ENCODE data around the gene APOBEC3H.
A peak's percentile ranks its signal among the peaks of the same experiment; 100 is the strongest.
"Not testable (repeated sequence)": the region's sequence is repeated elsewhere in the genome, so short reads cannot be mapped to it uniquely, and the experiment has no call there.

Gene APOBEC3H

GRCh38 chr22:39076155-39077025, 20.7 kb upstream of the APOBEC3H start:
- peaks cover 16 to 28% of the 10 kb centered on the region in 2 donors for H3K36me3 Mint-ChIP-seq
- not testable (repeated sequence) for DNase-seq; ATAC-seq (replicated peaks); H3K9me3 Mint-ChIP-seq; H3K27me3 Mint-ChIP-seq
- H3K27ac Mint-ChIP-seq = peak overlapping the region; percentile 96
- peak overlapping the region; percentile 93 to 95 for H3K4me3 Mint-ChIP-seq
- H3K4me1 Mint-ChIP-seq = peaks cover 34 to 78% of the 10 kb centered on the region in 2 donors

GRCh38 chr22:39077026-39077840, 19.8 kb upstream of the APOBEC3H start, which contains the start of gene APOBEC3G:
APOBEC3G (plus strand) TSS chr22:39077275; CDS start chr22:39077362, 87 bp downstream.
- peaks cover 39 to 87% of the 10 kb centered on the region in 2 donors for H3K4me1 Mint-ChIP-seq
- DNase-seq = peak; percentile 57
- H3K36me3 Mint-ChIP-seq = peaks cover 24 to 36% of the 10 kb centered on the region in 2 donors
- ATAC-seq (replicated peaks) = peak; percentile 84 to 86
- H3K27ac Mint-ChIP-seq = peak within 1 kb of the TSS; percentile 96
- peak within 1 kb of the TSS; percentile 93 to 95 for H3K4me3 Mint-ChIP-seq
- H3K9me3 Mint-ChIP-seq, H3K27me3 Mint-ChIP-seq: not testable (repeated sequence)

GRCh38 chr22:39077912-39078311, 19.1 kb upstream of the APOBEC3H start:
- not testable (repeated sequence) for H3K27me3 Mint-ChIP-seq; DNase-seq; H3K9me3 Mint-ChIP-seq; ATAC-seq (replicated peaks)
- Mint-ChIP-seq H3K4me3 (peak overlapping the region; percentile 93 to 95), H3K36me3 (peaks cover 29 to 41% of the 10 kb centered on the region in 2 donors), H3K4me1 (peaks cover 35 to 87% of the 10 kb centered on the region in 2 donors), H3K27ac (peak overlapping the region; percentile 96)

GRCh38 chr22:39078329-39078728, 18.7 kb upstream of the APOBEC3H start:
- Mint-ChIP-seq H3K36me3 (peaks cover 33 to 45% of the 10 kb centered on the region in 2 donors), H3K4me3 (peak overlapping the region; percentile 93 to 95), H3K4me1 (peaks cover 37 to 87% of the 10 kb centered on the region in 2 donors), H3K9me3 (no peaks in the 10 kb centered on the region), H3K27me3 (no peaks in the 10 kb centered on the region), H3K27ac (peak overlapping the region; percentile 96)
- ATAC-seq (replicated peaks) = no peak
- DNase-seq = no peak

GRCh38 chr22:39079054-39079637, 17.9 kb upstream of the APOBEC3H start:
- H3K36me3 Mint-ChIP-seq = peaks cover 34 to 50% of the 10 kb centered on the region in 2 donors
- H3K9me3 Mint-ChIP-seq; DNase-seq; H3K27me3 Mint-ChIP-seq; ATAC-seq (replicated peaks); H3K27ac Mint-ChIP-seq: not testable (repeated sequence)
- peaks cover 37 to 81% of the 10 kb centered on the region in 2 donors for H3K4me1 Mint-ChIP-seq
- peak overlapping the region; percentile 73 to 95 for H3K4me3 Mint-ChIP-seq

- peak overlapping the region; percentile 56 to 74 for H3K4me3 Mint-ChIP-seq
- no peaks in the 10 kb centered on the region for H3K9me3 Mint-ChIP-seq
- ATAC-seq (replicated peaks) (peak; percentile 38 to 54), DNase-seq (peak; percentile 33)
- H3K27me3 Mint-ChIP-seq = no peaks in the 10 kb centered on the region
- peak overlapping the region; percentile 95 for H3K27ac Mint-ChIP-seq
- H3K36me3 Mint-ChIP-seq = peaks cover 37 to 54% of the 10 kb centered on the region in 2 donors
- peaks cover 33 to 73% of the 10 kb centered on the region in 2 donors for H3K4me1 Mint-ChIP-seq
These were observed 16.8 kb upstream of the APOBEC3H start for GRCh38 chr22:39080052-39080762.

GRCh38 chr22:39081016-39081415, 16.0 kb upstream of the APOBEC3H start:
- no peak overlapping the region for H3K27ac Mint-ChIP-seq
- H3K27me3 Mint-ChIP-seq = no peaks in the 10 kb centered on the region
- peaks cover 29 to 65% of the 10 kb centered on the region in 2 donors for H3K4me1 Mint-ChIP-seq
- peaks cover 41 to 59% of the 10 kb centered on the region in 2 donors for H3K36me3 Mint-ChIP-seq
- no peaks in the 10 kb centered on the region for H3K9me3 Mint-ChIP-seq
- ATAC-seq (replicated peaks) (no peak), DNase-seq (no peak)
- peak overlapping the region; percentile 43 to 44 for H3K4me3 Mint-ChIP-seq

- peak overlapping the region; percentile 81 for H3K27ac Mint-ChIP-seq
- H3K27me3 Mint-ChIP-seq = no peaks in the 10 kb centered on the region
- no peaks in the 10 kb centered on the region for H3K9me3 Mint-ChIP-seq
- peak overlapping the region in 1 of 2 donors; percentile 43 for H3K4me3 Mint-ChIP-seq
- peaks cover 31 to 65% of the 10 kb centered on the region in 2 donors for H3K4me1 Mint-ChIP-seq
- peaks cover 44 to 64% of the 10 kb centered on the region in 2 donors for H3K36me3 Mint-ChIP-seq
- ATAC-seq (replicated peaks) (no peak), DNase-seq (no peak)
These were observed 15.4 kb upstream of the APOBEC3H start for GRCh38 chr22:39081598-39081997.

- ATAC-seq (replicated peaks) (no peak), DNase-seq (no peak)
- Mint-ChIP-seq H3K9me3 (no peaks in the 10 kb centered on the region), H3K36me3 (peaks cover 45 to 65% of the 10 kb centered on the region in 2 donors), H3K27me3 (no peaks in the 10 kb centered on the region), H3K4me1 (peaks cover 33 to 61% of the 10 kb centered on the region in 2 donors), H3K4me3 (peak overlapping the region in 1 of 2 donors; percentile 6), H3K27ac (peak overlapping the region; percentile 20)
These were observed 13.6 kb upstream of the APOBEC3H start for GRCh38 chr22:39083212-39084165.

GRCh38 chr22:39084666-39085065, 12.4 kb upstream of the APOBEC3H start:
- Mint-ChIP-seq H3K27me3 (no peaks in the 10 kb centered on the region), H3K4me1 (peaks cover 34 to 57% of the 10 kb centered on the region in 2 donors), H3K9me3 (no peaks in the 10 kb centered on the region), H3K27ac (no peak overlapping the region), H3K36me3 (peaks cover 45 to 64% of the 10 kb centered on the region in 2 donors), H3K4me3 (no peak overlapping the region)
- DNase-seq = no peak
- ATAC-seq (replicated peaks) = no peak

GRCh38 chr22:39087098-39087497, 9.9 kb upstream of the APOBEC3H start:
- peaks cover 26 to 43% of the 10 kb centered on the region in 2 donors for H3K36me3 Mint-ChIP-seq
- ATAC-seq (replicated peaks) = no peak
- H3K27me3 Mint-ChIP-seq = no peaks in the 10 kb centered on the region
- H3K27ac Mint-ChIP-seq = peak overlapping the region; percentile 16
- peaks cover 24 to 57% of the 10 kb centered on the region in 2 donors for H3K4me1 Mint-ChIP-seq
- H3K9me3 Mint-ChIP-seq = no peaks in the 10 kb centered on the region
- no peak for DNase-seq
- no peak overlapping the region for H3K4me3 Mint-ChIP-seq

GRCh38 chr22:39087881-39088684, 9.0 kb upstream of the APOBEC3H start:
- H3K4me3 Mint-ChIP-seq = no peak overlapping the region
- H3K4me1 Mint-ChIP-seq = peaks cover 28 to 57% of the 10 kb centered on the region in 2 donors

More at GRCh38 chr22:39087881-39088684, 9.0 kb upstream of the APOBEC3H start:
- ATAC-seq (replicated peaks) = peak; percentile 18 to 24
- Mint-ChIP-seq H3K27ac (peak overlapping the region; percentile 75), H3K36me3 (peaks cover 18 to 36% of the 10 kb centered on the region in 2 donors), H3K9me3 (no peaks in the 10 kb centered on the region), H3K27me3 (no peaks in the 10 kb centered on the region)
- no peak for DNase-seq
